K562 treated with DMSO at 1 percent for 12 hours (cell line): Measurements from ENCODE around the gene FOXRED1. TPM values are rescaled to one million over a fixed set of nuclear protein-coding genes. Genes with fewer than 3 reads are reported as not detected.

Experiments used
- total RNA-seq: library from RNA; unstranded; fragments of 300-600 nt; gene quantifications from 2 replicates; pipeline ENCODE4 v1.2.3, GENCODE V29; 2022; ENCODE audit not compliant: insufficient read depth

The FOXRED1 gene
- 38.8 and 39.3 TPM in 2 replicates for total RNA-seq

GRCh38 chr11:126268708-126269579, at the start of gene FOXRED1, which contains the start of gene SRPRA:
FOXRED1 (plus strand) TSS chr11:126269154; CDS start chr11:126269207, 53 bp downstream.
SRPRA (minus strand) TSS chr11:126268895; CDS start chr11:126268804, 91 bp downstream.

GRCh38 chr11:126282736-126283591, 14.0 kb downstream of the FOXRED1 start, which contains the start of gene TIRAP:
TIRAP (plus strand) TSS chr11:126283093; CDS start chr11:126290895, 7,802 bp downstream.

GRCh38 chr11:126303623-126304456, 34.9 kb downstream of the FOXRED1 start, which contains the start of gene DCPS:
DCPS (plus strand) TSS chr11:126304060; CDS start chr11:126304081, 21 bp downstream.

Other genes with a start within 250 kb of the FOXRED1 start
- gene CDON, start 206.3 kb upstream of the FOXRED1 start, total RNA-seq: 1.3 TPM in 1 of 2 replicates, not detected in the other
- gene RPUSD4, start 57.5 kb upstream of the FOXRED1 start, total RNA-seq: 15.2 and 19.1 TPM in 2 replicates
- 7.5 and 12.3 TPM in 2 replicates for gene FAM118B, start 57.4 kb upstream of the FOXRED1 start, total RNA-seq
- 53.4 and 123 TPM in 2 replicates for gene SRPRA, start 259 bp upstream of the FOXRED1 start, total RNA-seq
- 5.7 and 7.6 TPM in 2 replicates for gene TIRAP, start 13.9 kb downstream of the FOXRED1 start, total RNA-seq
- gene DCPS, start 34.9 kb downstream of the FOXRED1 start, total RNA-seq: 15.0 and 18.6 TPM in 2 replicates
- 22.5 and 29.8 TPM in 2 replicates for gene ST3GAL4, start 86.5 kb downstream of the FOXRED1 start, total RNA-seq